H1 (cell line): ENCODE measurements around the gene PCBD1. TPM values are rescaled to one million over a fixed set of nuclear protein-coding genes. Genes with fewer than 3 reads are reported as not detected.

Source experiments
- CTCF ChIP-seq, 3 experiments: IDR thresholded peaks; 1 replicate in 2 of 3; 2 replicates in 1 of 3; pipeline versions ENCODE4 v1.5.1 to v1.6.1; 2011; ENCODE audit warnings: low read length in 3 of 3, mild to moderate bottlenecking in 3 of 3, inconsistent platforms in 2 of 3, low read depth in 1 of 3, moderate library complexity in 1 of 3; ENCODE audit not compliant: insufficient read depth in 1 of 3; ENCODE audit errors: control extremely low read depth in 1 of 3
- KDM4A ChIP-seq: IDR thresholded peaks from one replicate; pipeline ENCODE4 v1.7.1; 2012; ENCODE audit warnings: low read depth, mild to moderate bottlenecking, moderate library complexity, low read length, inconsistent platforms; ENCODE audit not compliant: severe bottlenecking
- SP4 ChIP-seq: IDR thresholded peaks from 2 replicates; pipeline ENCODE4 v1.6.1; 2012; ENCODE audit warnings: low read length, inconsistent platforms
- TAF1 ChIP-seq: IDR thresholded peaks from 2 replicates; pipeline ENCODE4 v1.6.1; 2011; ENCODE audit warnings: mild to moderate bottlenecking, low read depth, low read length
- polyA plus RNA-seq, 7 experiments: library from polyadenylated mRNA; depleted of rRNA in 3 of 7; stranded (reverse) in 5 of 7; unstranded in 2 of 7; fragments of >200 nt in 5 of 7; fragments of 200-250 nt in 2 of 7; gene quantifications; 1 replicate in 5 of 7; 2 replicates in 1 of 7; 4 replicates in 1 of 7; pipeline versions ENCODE4 v1.2.1 to v1.2.3, GENCODE V29; 2011 to 2013; ENCODE audit warnings: missing spikeins in 2 of 7, mixed read lengths in 2 of 7
- total RNA-seq: library from RNA; stranded (reverse); fragmentation: NEBNext Ultra II Directional; extraction: Animal tissue kit (Norgen Biotek cat#: 25700); gene quantifications from 2 replicates; pipeline ENCODE4 v1.2.1, GENCODE V29; 2021

Gene PCBD1
- total and polyA plus RNA-seq, 2 of the 8 experiments (the other 6 are each of a cell fraction or from before 2014, with no cell fraction given) = 46.5 to 55.0 TPM

GRCh38 chr10:70833601-70834000, 54.8 kb downstream of the PCBD1 start (continued):
- TF ChIP-seq TAF1 = no peak
- TF ChIP-seq KDM4A = no peak
- TF ChIP-seq SP4 = no peak
- TF ChIP-seq CTCF (IDR thresholded peaks at IDR 0.05; ENCODE audit: control extremely low read depth in 1 of 3, insufficient read depth in 1 of 3, low read depth in 1 of 3, low read length in 3 of 3) = no peak
- TF ChIP-seq, all 59 proteins: peak for 0

Other genes with a start within 250 kb of the PCBD1 start
- 2.3 TPM in 2 replicates for gene ADAMTS14, start 216.1 kb downstream of the PCBD1 start, total RNA-seq
- gene ADAMTS14, start 216.1 kb downstream of the PCBD1 start, polyA plus RNA-seq (2011; rRNA removed) = 2.0 and 3.2 TPM in 2 replicates
- not detected in 2 replicates for gene TBATA, start 103.2 kb downstream of the PCBD1 start, total RNA-seq
- gene TBATA, start 103.2 kb downstream of the PCBD1 start, polyA plus RNA-seq (2011; rRNA removed) = not detected in 2 replicates
- 51.6 and 52.8 TPM in 2 replicates for gene SGPL1, start 72.6 kb downstream of the PCBD1 start, total RNA-seq
- 15.9 and 20.5 TPM in 2 replicates for gene SGPL1, start 72.6 kb downstream of the PCBD1 start, polyA plus RNA-seq (2011; rRNA removed)